Hepatocyte (in vitro differentiated cells): ENCODE measurements around the gene PCDHA1.

Source experiments
- EZH2 ChIP-seq: fragments of 200-600 bp; sonication (generic); IDR thresholded peaks from 2 replicates; pipeline ENCODE4 v1.6.1; 2016; ENCODE audit warnings: antibody characterized with exemption, mild to moderate bottlenecking, borderline replicate concordance
- EZH2phosphoT487 ChIP-seq: fragments of 200-600 bp; sonication (generic); IDR thresholded peaks from one replicate; pipeline ENCODE4 v1.6.1; 2018; ENCODE audit warnings: antibody characterized with exemption, mild to moderate bottlenecking, low read depth, moderate library complexity; ENCODE audit not compliant: unreplicated experiment, severe bottlenecking
- TF ChIP-seq, protein P1 (sequence below): fragments of 200-600 bp; sonication (generic); IDR thresholded peaks from 2 replicates; pipeline ENCODE4 v1.5.1; 2016; ENCODE audit warnings: antibody characterized with exemption, mild to moderate bottlenecking; ENCODE audit not compliant: poor library complexity

DNA sequence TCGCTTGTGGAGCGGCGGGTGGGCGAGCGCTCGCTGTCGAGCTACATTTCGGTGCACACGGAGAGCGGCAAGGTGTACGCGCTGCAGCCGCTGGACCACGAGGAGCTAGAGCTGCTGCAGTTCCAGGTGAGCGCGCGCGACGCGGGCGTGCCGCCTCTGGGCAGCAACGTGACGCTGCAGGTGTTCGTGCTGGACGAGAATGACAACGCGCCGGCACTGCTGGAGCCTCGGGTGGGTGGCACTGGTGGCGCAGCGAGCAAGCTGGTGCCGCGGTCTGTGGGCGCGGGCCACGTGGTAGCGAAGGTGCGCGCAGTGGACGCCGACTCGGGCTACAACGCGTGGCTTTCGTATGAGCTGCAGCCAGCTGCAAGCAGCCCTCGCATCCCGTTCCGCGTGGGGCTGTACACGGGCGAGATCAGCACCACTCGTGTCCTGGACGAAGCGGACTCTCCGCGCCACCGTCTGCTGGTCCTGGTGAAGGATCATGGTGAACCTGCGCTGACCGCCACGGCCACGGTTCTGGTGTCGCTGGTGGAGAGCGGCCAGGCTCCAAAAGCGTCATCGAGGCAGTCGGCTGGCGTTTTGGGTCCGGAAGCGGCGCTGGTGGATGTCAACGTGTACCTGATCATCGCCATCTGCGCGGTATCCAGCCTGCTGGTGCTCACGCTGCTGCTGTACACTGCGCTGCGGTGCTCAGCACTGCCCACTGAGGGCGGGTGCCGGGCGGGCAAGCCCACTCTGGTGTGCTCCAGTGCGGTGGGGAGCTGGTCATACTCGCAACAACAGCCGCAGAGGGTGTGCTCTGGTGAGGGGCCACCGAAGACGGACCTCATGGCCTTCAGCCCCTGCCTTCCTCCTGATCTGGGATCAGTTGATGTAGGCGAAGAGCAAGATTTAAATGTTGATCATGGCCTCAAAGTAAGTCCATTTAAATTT, 57.1 kb downstream of the PCDHA1 start:
- TF ChIP-seq EZH2phosphoT487 (no peak), EZH2 (no peak)
- TF ChIP-seq, protein P1, sequence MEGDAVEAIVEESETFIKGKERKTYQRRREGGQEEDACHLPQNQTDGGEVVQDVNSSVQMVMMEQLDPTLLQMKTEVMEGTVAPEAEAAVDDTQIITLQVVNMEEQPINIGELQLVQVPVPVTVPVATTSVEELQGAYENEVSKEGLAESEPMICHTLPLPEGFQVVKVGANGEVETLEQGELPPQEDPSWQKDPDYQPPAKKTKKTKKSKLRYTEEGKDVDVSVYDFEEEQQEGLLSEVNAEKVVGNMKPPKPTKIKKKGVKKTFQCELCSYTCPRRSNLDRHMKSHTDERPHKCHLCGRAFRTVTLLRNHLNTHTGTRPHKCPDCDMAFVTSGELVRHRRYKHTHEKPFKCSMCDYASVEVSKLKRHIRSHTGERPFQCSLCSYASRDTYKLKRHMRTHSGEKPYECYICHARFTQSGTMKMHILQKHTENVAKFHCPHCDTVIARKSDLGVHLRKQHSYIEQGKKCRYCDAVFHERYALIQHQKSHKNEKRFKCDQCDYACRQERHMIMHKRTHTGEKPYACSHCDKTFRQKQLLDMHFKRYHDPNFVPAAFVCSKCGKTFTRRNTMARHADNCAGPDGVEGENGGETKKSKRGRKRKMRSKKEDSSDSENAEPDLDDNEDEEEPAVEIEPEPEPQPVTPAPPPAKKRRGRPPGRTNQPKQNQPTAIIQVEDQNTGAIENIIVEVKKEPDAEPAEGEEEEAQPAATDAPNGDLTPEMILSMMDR = no peak
